ENCODE results near the gene VPS9D1. TPM values are rescaled to one million over a fixed set of nuclear protein-coding genes. Genes with fewer than 3 reads are reported as not detected.

The VPS9D1 gene
- total and polyA plus RNA-seq, 2 donors (not counting 1 experiment from before 2014, with no cell fraction given), result 6.3 to 13.0 TPM

DNA sequence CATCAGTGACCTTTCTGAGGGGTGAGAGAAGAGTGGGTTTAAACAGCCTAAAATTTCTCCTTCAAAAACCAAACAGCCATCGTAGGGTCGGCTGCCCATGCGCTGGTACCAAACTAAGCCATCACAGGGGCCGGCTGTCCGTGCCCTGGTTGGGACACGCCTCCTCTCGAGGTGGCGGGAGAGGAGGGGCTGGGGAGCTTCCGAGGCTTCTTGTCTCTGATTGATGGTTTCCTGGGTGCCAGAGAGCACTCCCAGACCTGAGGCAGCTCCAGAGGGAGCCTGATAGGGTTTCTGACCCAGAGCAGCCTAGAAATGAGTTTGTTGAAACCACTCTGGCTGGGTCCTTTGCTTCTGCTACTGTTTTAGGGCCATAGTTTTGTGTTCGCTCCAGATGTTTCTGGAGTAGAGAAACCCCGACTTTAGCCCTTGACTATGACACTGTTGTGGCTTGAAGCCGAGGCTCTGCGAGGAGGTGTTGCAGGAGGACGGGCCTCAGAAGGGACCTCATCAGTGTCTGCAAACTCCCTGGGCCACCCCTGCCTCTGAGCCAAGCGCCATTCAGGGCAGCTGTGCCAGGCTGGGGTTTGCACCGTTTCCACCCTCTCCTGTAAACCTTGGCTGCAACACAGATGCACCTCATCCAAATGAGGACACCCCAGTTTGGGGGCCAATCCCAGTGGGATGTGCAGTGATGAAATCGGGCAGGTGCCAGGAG lies 6.9 kb upstream of the VPS9D1 start:
- DNase-seq (ENCODE audit: low read depth in 2 of 2), result no peak
- H2AFZ ChIP-seq (ENCODE audit: low read length), result no peak overlapping the region
- H3K4me3 ChIP-seq (replicated peaks in 1 of 4; ENCODE audit: control extremely low read depth in 1 of 4, insufficient read depth in 1 of 4, low read depth in 3 of 4, low read length in 4 of 4), result no peak overlapping the region
- peaks cover 38% of the 10 kb centered on the region for H3K36me3 ChIP-seq (ENCODE audit: control insufficient read depth, insufficient read depth, low read length)
- no peaks in the 10 kb centered on the region for H3K27me3 ChIP-seq (ENCODE audit: control insufficient read depth, insufficient read depth, low read length)
- peaks cover 5% of the 10 kb centered on the region for H3K4me1 ChIP-seq (ENCODE audit: control insufficient read depth, extremely low read depth, insufficient read depth, low read length)
- no peak for TF ChIP-seq EZH2 (IDR thresholded peaks at IDR 0.05; ENCODE audit: low read length, missing control alignments)
- TF ChIP-seq, protein P1, sequence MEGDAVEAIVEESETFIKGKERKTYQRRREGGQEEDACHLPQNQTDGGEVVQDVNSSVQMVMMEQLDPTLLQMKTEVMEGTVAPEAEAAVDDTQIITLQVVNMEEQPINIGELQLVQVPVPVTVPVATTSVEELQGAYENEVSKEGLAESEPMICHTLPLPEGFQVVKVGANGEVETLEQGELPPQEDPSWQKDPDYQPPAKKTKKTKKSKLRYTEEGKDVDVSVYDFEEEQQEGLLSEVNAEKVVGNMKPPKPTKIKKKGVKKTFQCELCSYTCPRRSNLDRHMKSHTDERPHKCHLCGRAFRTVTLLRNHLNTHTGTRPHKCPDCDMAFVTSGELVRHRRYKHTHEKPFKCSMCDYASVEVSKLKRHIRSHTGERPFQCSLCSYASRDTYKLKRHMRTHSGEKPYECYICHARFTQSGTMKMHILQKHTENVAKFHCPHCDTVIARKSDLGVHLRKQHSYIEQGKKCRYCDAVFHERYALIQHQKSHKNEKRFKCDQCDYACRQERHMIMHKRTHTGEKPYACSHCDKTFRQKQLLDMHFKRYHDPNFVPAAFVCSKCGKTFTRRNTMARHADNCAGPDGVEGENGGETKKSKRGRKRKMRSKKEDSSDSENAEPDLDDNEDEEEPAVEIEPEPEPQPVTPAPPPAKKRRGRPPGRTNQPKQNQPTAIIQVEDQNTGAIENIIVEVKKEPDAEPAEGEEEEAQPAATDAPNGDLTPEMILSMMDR (conservative IDR thresholded peaks at IDR 0.05 in 1 of 2, IDR thresholded peaks at IDR 0.05 in 1 of 2; ENCODE audit: low read depth in 1 of 2, low read length in 2 of 2), result no peak
- no peak overlapping the region for H3K27ac ChIP-seq (ENCODE audit: insufficient read depth, low read length)
- H3K4me2 ChIP-seq (ENCODE audit: extremely low read depth, insufficient read depth, low read length), result no peak overlapping the region
- no peaks in the 10 kb centered on the region for H4K20me1 ChIP-seq (ENCODE audit: control insufficient read depth, extremely low read depth, insufficient read depth, low read length)
- H3K9ac ChIP-seq (ENCODE audit: insufficient read depth, low read length), result no peak overlapping the region
- peaks cover 22% of the 10 kb centered on the region for H3K79me2 ChIP-seq (ENCODE audit: control insufficient read depth, insufficient read depth, low read length)
- H3K9me3 ChIP-seq (ENCODE audit: control insufficient read depth, insufficient read depth, low read depth, low read length), result no peaks in the 10 kb centered on the region

DNA sequence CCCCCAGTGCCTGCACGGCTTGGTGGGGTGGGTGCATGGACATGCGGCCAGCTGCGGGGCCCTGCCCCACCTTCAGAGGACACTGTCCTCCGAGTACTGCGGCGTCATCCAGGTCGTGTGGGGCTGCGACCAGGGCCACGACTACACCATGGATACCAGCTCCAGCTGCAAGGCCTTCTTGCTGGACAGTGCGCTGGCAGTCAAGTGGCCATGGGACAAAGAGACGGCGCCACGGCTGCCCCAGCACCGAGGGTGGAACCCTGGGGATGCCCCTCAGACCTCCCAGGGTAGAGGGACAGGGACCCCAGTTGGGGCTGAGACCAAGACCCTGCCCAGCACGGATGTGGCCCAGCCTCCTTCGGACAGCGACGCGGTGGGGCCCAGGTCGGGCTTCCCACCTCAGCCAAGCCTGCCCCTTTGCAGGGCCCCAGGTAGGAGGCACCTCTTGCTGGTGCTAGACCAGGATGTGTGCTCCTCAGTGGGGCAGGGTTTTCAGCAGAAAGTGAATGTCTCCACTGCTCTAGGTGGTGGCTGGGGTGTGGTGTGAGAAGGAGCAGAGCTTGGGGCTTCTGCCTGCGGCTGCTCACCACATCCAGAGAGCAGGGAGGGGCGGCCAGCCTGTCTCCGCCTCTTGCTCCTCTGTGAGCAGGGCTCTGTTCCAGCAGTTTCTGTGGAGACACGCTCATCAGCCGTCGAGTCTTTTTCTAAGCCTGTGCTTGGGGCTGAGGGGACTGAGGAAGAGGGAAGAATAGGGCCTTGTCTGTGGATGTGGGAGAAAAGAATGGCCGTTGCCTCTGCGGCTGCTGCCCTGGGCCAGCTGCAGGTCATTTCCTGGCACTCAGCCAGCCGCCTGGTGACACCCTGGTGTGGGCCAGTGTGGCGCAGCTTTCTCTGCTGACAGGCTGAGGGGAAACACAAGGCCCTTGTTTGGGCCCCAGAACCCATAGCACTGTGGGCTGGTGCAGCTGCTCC lies 2.9 kb upstream of the VPS9D1 start:
- H3K4me2 ChIP-seq (ENCODE audit: extremely low read depth, insufficient read depth, low read length), result no peak overlapping the region
- no peaks in the 10 kb centered on the region for H3K9me3 ChIP-seq (ENCODE audit: control insufficient read depth, insufficient read depth, low read depth, low read length)
- no peaks in the 10 kb centered on the region for H4K20me1 ChIP-seq (ENCODE audit: control insufficient read depth, extremely low read depth, insufficient read depth, low read length)
- H3K27ac ChIP-seq (ENCODE audit: insufficient read depth, low read length), result no peak overlapping the region
- peak overlapping the region in 1 of 4 experiments; percentile 67 for H3K4me3 ChIP-seq (replicated peaks in 1 of 4; ENCODE audit: control extremely low read depth in 1 of 4, insufficient read depth in 1 of 4, low read depth in 3 of 4, low read length in 4 of 4)
- H3K27me3 ChIP-seq (ENCODE audit: control insufficient read depth, insufficient read depth, low read length), result no peaks in the 10 kb centered on the region
- no peak for TF ChIP-seq EZH2 (IDR thresholded peaks at IDR 0.05; ENCODE audit: low read length, missing control alignments)
- TF ChIP-seq, protein P1 (conservative IDR thresholded peaks at IDR 0.05 in 1 of 2, IDR thresholded peaks at IDR 0.05 in 1 of 2; ENCODE audit: low read depth in 1 of 2, low read length in 2 of 2), result no peak
- H3K4me1 ChIP-seq (ENCODE audit: control insufficient read depth, extremely low read depth, insufficient read depth, low read length), result peaks cover 20% of the 10 kb centered on the region
- no peak overlapping the region for H2AFZ ChIP-seq (ENCODE audit: low read length)
- peaks cover 16% of the 10 kb centered on the region for H3K36me3 ChIP-seq (ENCODE audit: control insufficient read depth, insufficient read depth, low read length)
- peak; percentile 24 to 49 for DNase-seq (ENCODE audit: low read depth in 2 of 2)
- peaks cover 31% of the 10 kb centered on the region for H3K79me2 ChIP-seq (ENCODE audit: control insufficient read depth, insufficient read depth, low read length)
- H3K9ac ChIP-seq (ENCODE audit: insufficient read depth, low read length), result no peak overlapping the region
